ENCODE data around the gene ASIC2.

Gene ASIC2

GRCh38 chr17:33097411-33097810 is 195.7 kb downstream of the ASIC2 start:
- H3K4me1 ChIP-seq (ENCODE audit: control insufficient read depth, insufficient read depth, low read length, unreplicated experiment): no peaks in the 10 kb centered on the region
- H3K27ac ChIP-seq (ENCODE audit: low read depth, low read length): no peak overlapping the region
- H3K4me3 ChIP-seq (ENCODE audit: low read depth, low read length): no peak overlapping the region
- no peaks in the 10 kb centered on the region for H3K79me2 ChIP-seq (ENCODE audit: control insufficient read depth, insufficient read depth, low read length, unreplicated experiment)
- H2AFZ ChIP-seq (ENCODE audit: low read length, unreplicated experiment): no peak overlapping the region
- peaks cover 36% of the 10 kb centered on the region for H3K27me3 ChIP-seq (ENCODE audit: insufficient read depth, low read length)
- H3K36me3 ChIP-seq (ENCODE audit: insufficient read depth, low read length): no peaks in the 10 kb centered on the region

GRCh38 chr17:33096161-33096560 is 196.9 kb downstream of the ASIC2 start:
- H2AFZ ChIP-seq (ENCODE audit: low read length, unreplicated experiment): no peak overlapping the region
- H3K27me3 ChIP-seq (ENCODE audit: insufficient read depth, low read length): peaks cover 36% of the 10 kb centered on the region
- no peaks in the 10 kb centered on the region for H3K36me3 ChIP-seq (ENCODE audit: insufficient read depth, low read length)
- no peaks in the 10 kb centered on the region for H3K4me1 ChIP-seq (ENCODE audit: control insufficient read depth, insufficient read depth, low read length, unreplicated experiment)
- H3K4me3 ChIP-seq (ENCODE audit: low read depth, low read length): no peak overlapping the region
- H3K79me2 ChIP-seq (ENCODE audit: control insufficient read depth, insufficient read depth, low read length, unreplicated experiment): no peaks in the 10 kb centered on the region
- H3K27ac ChIP-seq (ENCODE audit: low read depth, low read length): no peak overlapping the region

- Histone ChIP-seq H3K27ac (ENCODE audit: low read depth, low read length) (no peak overlapping the region), H3K36me3 (ENCODE audit: insufficient read depth, low read length) (no peaks in the 10 kb centered on the region), H2AFZ (ENCODE audit: low read length, unreplicated experiment) (no peak overlapping the region), H3K79me2 (ENCODE audit: control insufficient read depth, insufficient read depth, low read length, unreplicated experiment) (no peaks in the 10 kb centered on the region), H3K4me3 (ENCODE audit: low read depth, low read length) (no peak overlapping the region), H3K27me3 (ENCODE audit: insufficient read depth, low read length) (peaks cover 19% of the 10 kb centered on the region), H3K4me1 (ENCODE audit: control insufficient read depth, insufficient read depth, low read length, unreplicated experiment) (no peaks in the 10 kb centered on the region)
Observed at GRCh38 chr17:33091271-33091670, 201.8 kb downstream of the ASIC2 start.

GRCh38 chr17:33090806-33091205 is 202.3 kb downstream of the ASIC2 start:
- Histone ChIP-seq H3K79me2 (ENCODE audit: control insufficient read depth, insufficient read depth, low read length, unreplicated experiment) (no peaks in the 10 kb centered on the region), H3K27me3 (ENCODE audit: insufficient read depth, low read length) (peaks cover 22% of the 10 kb centered on the region)

GRCh38 chr17:33086878-33087277 is 206.2 kb downstream of the ASIC2 start:
- H3K79me2 ChIP-seq (ENCODE audit: control insufficient read depth, insufficient read depth, low read length, unreplicated experiment): no peaks in the 10 kb centered on the region
- no peaks in the 10 kb centered on the region for H3K36me3 ChIP-seq (ENCODE audit: insufficient read depth, low read length)
- no peak overlapping the region for H2AFZ ChIP-seq (ENCODE audit: low read length, unreplicated experiment)
- H3K27ac ChIP-seq (ENCODE audit: low read depth, low read length): no peak overlapping the region
- no peak overlapping the region for H3K4me3 ChIP-seq (ENCODE audit: low read depth, low read length)
- no peaks in the 10 kb centered on the region for H3K4me1 ChIP-seq (ENCODE audit: control insufficient read depth, insufficient read depth, low read length, unreplicated experiment)
- H3K27me3 ChIP-seq (ENCODE audit: insufficient read depth, low read length): peaks cover 22% of the 10 kb centered on the region; the same call in 1 of the 2 replicates

More at GRCh38 chr17:33090806-33091205, 202.3 kb downstream of the ASIC2 start:
- Histone ChIP-seq H3K4me1 (ENCODE audit: control insufficient read depth, insufficient read depth, low read length, unreplicated experiment) (no peaks in the 10 kb centered on the region), H3K4me3 (ENCODE audit: low read depth, low read length) (no peak overlapping the region), H3K27ac (ENCODE audit: low read depth, low read length) (no peak overlapping the region), H3K36me3 (ENCODE audit: insufficient read depth, low read length) (no peaks in the 10 kb centered on the region), H2AFZ (ENCODE audit: low read length, unreplicated experiment) (no peak overlapping the region)

- no peaks in the 10 kb centered on the region for H3K4me1 ChIP-seq (ENCODE audit: control insufficient read depth, insufficient read depth, low read length, unreplicated experiment)
- H3K4me3 ChIP-seq (ENCODE audit: low read depth, low read length): no peak overlapping the region
- no peaks in the 10 kb centered on the region for H3K79me2 ChIP-seq (ENCODE audit: control insufficient read depth, insufficient read depth, low read length, unreplicated experiment)
- peaks cover 24% of the 10 kb centered on the region; the same call in 1 of the 2 replicates for H3K27me3 ChIP-seq (ENCODE audit: insufficient read depth, low read length)
- H2AFZ ChIP-seq (ENCODE audit: low read length, unreplicated experiment): no peak overlapping the region
- H3K27ac ChIP-seq (ENCODE audit: low read depth, low read length): no peak overlapping the region
- H3K36me3 ChIP-seq (ENCODE audit: insufficient read depth, low read length): no peaks in the 10 kb centered on the region
Observed at GRCh38 chr17:33086041-33086440, 207.1 kb downstream of the ASIC2 start.

- Histone ChIP-seq H3K4me3 (ENCODE audit: low read depth, low read length) (no peak overlapping the region), H3K4me1 (ENCODE audit: control insufficient read depth, insufficient read depth, low read length, unreplicated experiment) (no peaks in the 10 kb centered on the region), H2AFZ (ENCODE audit: low read length, unreplicated experiment) (no peak overlapping the region), H3K79me2 (ENCODE audit: control insufficient read depth, insufficient read depth, low read length, unreplicated experiment) (no peaks in the 10 kb centered on the region), H3K27ac (ENCODE audit: low read depth, low read length) (no peak overlapping the region), H3K36me3 (ENCODE audit: insufficient read depth, low read length) (no peaks in the 10 kb centered on the region), H3K27me3 (ENCODE audit: insufficient read depth, low read length) (peaks cover 27% of the 10 kb centered on the region; the same call in 1 of the 2 replicates)
Observed at GRCh38 chr17:33085256-33085655, 207.8 kb downstream of the ASIC2 start.

- Histone ChIP-seq H3K27me3 (ENCODE audit: insufficient read depth, low read length) (peaks cover 27% of the 10 kb centered on the region; the same call in 1 of the 2 replicates), H3K4me3 (ENCODE audit: low read depth, low read length) (no peak overlapping the region), H3K4me1 (ENCODE audit: control insufficient read depth, insufficient read depth, low read length, unreplicated experiment) (no peaks in the 10 kb centered on the region), H2AFZ (ENCODE audit: low read length, unreplicated experiment) (no peak overlapping the region), H3K27ac (ENCODE audit: low read depth, low read length) (no peak overlapping the region), H3K36me3 (ENCODE audit: insufficient read depth, low read length) (no peaks in the 10 kb centered on the region), H3K79me2 (ENCODE audit: control insufficient read depth, insufficient read depth, low read length, unreplicated experiment) (no peaks in the 10 kb centered on the region)
Observed at GRCh38 chr17:33084755-33085154, 208.3 kb downstream of the ASIC2 start.

GRCh38 chr17:33082529-33083173 is 210.4 kb downstream of the ASIC2 start:
- Histone ChIP-seq H3K4me1 (ENCODE audit: control insufficient read depth, insufficient read depth, low read length, unreplicated experiment) (no peaks in the 10 kb centered on the region), H2AFZ (ENCODE audit: low read length, unreplicated experiment) (no peak overlapping the region), H3K79me2 (ENCODE audit: control insufficient read depth, insufficient read depth, low read length, unreplicated experiment) (no peaks in the 10 kb centered on the region)

GRCh38 chr17:33080091-33080490 is 213.0 kb downstream of the ASIC2 start:
- Histone ChIP-seq H3K4me3 (ENCODE audit: low read depth, low read length) (no peak overlapping the region), H3K27ac (ENCODE audit: low read depth, low read length) (no peak overlapping the region), H3K79me2 (ENCODE audit: control insufficient read depth, insufficient read depth, low read length, unreplicated experiment) (no peaks in the 10 kb centered on the region), H3K27me3 (ENCODE audit: insufficient read depth, low read length) (peaks cover 31% of the 10 kb centered on the region), H3K4me1 (ENCODE audit: control insufficient read depth, insufficient read depth, low read length, unreplicated experiment) (no peaks in the 10 kb centered on the region), H2AFZ (ENCODE audit: low read length, unreplicated experiment) (no peak overlapping the region), H3K36me3 (ENCODE audit: insufficient read depth, low read length) (no peaks in the 10 kb centered on the region)

More at GRCh38 chr17:33082529-33083173, 210.4 kb downstream of the ASIC2 start:
- no peak overlapping the region for H3K27ac ChIP-seq (ENCODE audit: low read depth, low read length)
- no peak overlapping the region for H3K4me3 ChIP-seq (ENCODE audit: low read depth, low read length)
- H3K27me3 ChIP-seq (ENCODE audit: insufficient read depth, low read length): peaks cover 30% of the 10 kb centered on the region; the same call in 1 of the 2 replicates
- no peaks in the 10 kb centered on the region for H3K36me3 ChIP-seq (ENCODE audit: insufficient read depth, low read length)

- no peak overlapping the region for H3K4me3 ChIP-seq (ENCODE audit: low read depth, low read length)
- no peak overlapping the region for H3K27ac ChIP-seq (ENCODE audit: low read depth, low read length)
- H2AFZ ChIP-seq (ENCODE audit: low read length, unreplicated experiment): no peak overlapping the region
- H3K36me3 ChIP-seq (ENCODE audit: insufficient read depth, low read length): no peaks in the 10 kb centered on the region
- peaks cover 32% of the 10 kb centered on the region for H3K27me3 ChIP-seq (ENCODE audit: insufficient read depth, low read length)
- no peaks in the 10 kb centered on the region for H3K79me2 ChIP-seq (ENCODE audit: control insufficient read depth, insufficient read depth, low read length, unreplicated experiment)
- no peaks in the 10 kb centered on the region for H3K4me1 ChIP-seq (ENCODE audit: control insufficient read depth, insufficient read depth, low read length, unreplicated experiment)
Observed at GRCh38 chr17:33079201-33079600, 213.9 kb downstream of the ASIC2 start.

Measured in ACC112 (cell line).